HG03571 (cell line): ENCODE results near the gene TOM1.

Experiments
- ATAC-seq: cut with Tn5 transposase; IDR thresholded peaks from one replicate; pipeline ENCODE4 v1.9.1; 2021; ENCODE audit not compliant: unreplicated experiment

Gene TOM1

GRCh38 chr22:35306350-35306967 lies 6.8 kb downstream of the TOM1 start:
- no peak for ATAC-seq

- ATAC-seq = no peak
These were observed 7.7 kb downstream of the TOM1 start for GRCh38 chr22:35307372-35307771.

- no peak for ATAC-seq
These were observed 8.2 kb downstream of the TOM1 start for GRCh38 chr22:35307892-35308291.

GRCh38 chr22:35308480-35309021 lies 8.9 kb downstream of the TOM1 start:
- no peak for ATAC-seq

GRCh38 chr22:35310556-35311550 lies 11.2 kb downstream of the TOM1 start:
- ATAC-seq = no peak

GRCh38 chr22:35311551-35311999 lies 11.9 kb downstream of the TOM1 start:
- no peak for ATAC-seq

GRCh38 chr22:35312198-35313059 lies 12.7 kb downstream of the TOM1 start:
- ATAC-seq = no peak

- ATAC-seq = no peak
These were observed 13.8 kb downstream of the TOM1 start for GRCh38 chr22:35313311-35314121.

- no peak for ATAC-seq
These were observed 14.7 kb downstream of the TOM1 start for GRCh38 chr22:35314161-35314942.

GRCh38 chr22:35315141-35315854 lies 15.6 kb downstream of the TOM1 start:
- ATAC-seq = no peak

- ATAC-seq = no peak
These were observed 16.4 kb downstream of the TOM1 start for GRCh38 chr22:35315855-35316745.

GRCh38 chr22:35316751-35317150 lies 17.1 kb downstream of the TOM1 start:
- ATAC-seq = no peak

GRCh38 chr22:35317680-35318290 lies 18.1 kb downstream of the TOM1 start:
- ATAC-seq = no peak

- ATAC-seq = no peak
These were observed 18.9 kb downstream of the TOM1 start for GRCh38 chr22:35318346-35319215.

GRCh38 chr22:35319244-35319985 lies 19.7 kb downstream of the TOM1 start:
- ATAC-seq = no peak

GRCh38 chr22:35322126-35322525 lies 22.4 kb downstream of the TOM1 start:
- no peak for ATAC-seq
